KG1 (cell line): ENCODE measurements around the gene ANKIB1.

Experiments
- DNase-seq: peaks from one replicate; lab custom pipeline; 2025; lab: John Stamatoyannopoulos, UW

The ANKIB1 gene

GRCh38 chr7:92447345-92448204, 201.8 kb downstream of the ANKIB1 start, which contains the start of gene GATAD1:
Gene GATAD1 (plus strand): TSS chr7:92447482. CDS start chr7:92447730, 248 bp downstream.
- DNase-seq: peak; percentile 58

GRCh38 chr7:92448205-92448747, 202.5 kb downstream of the ANKIB1 start:
- peak; percentile 69 for DNase-seq
